ENCODE data around the gene ADAMTS19.

GRCh38 chr5:129511291-129511690, 51.2 kb downstream of the ADAMTS19 start:
- no peak for TF ChIP-seq CTCF (IDR thresholded peaks at IDR 0.05)
- TF ChIP-seq POLR2A (IDR thresholded peaks at IDR 0.05) = no peak
